GM18868 (cell line): ENCODE data around the gene CSNK1A1.
A peak's percentile ranks its signal among the peaks of the same experiment; 100 is the strongest.
"Not testable (repeated sequence)": the region's sequence is repeated elsewhere in the genome, so short reads cannot be mapped to it uniquely, and the experiment has no call there.

Source experiments
- ATAC-seq: cut with Tn5 transposase; IDR thresholded peaks from one replicate; pipeline ENCODE4 v1.9.1; 2021; ENCODE audit warnings: mild to moderate bottlenecking, moderate library complexity; ENCODE audit not compliant: unreplicated experiment

Gene CSNK1A1

GRCh38 chr5:149551227-149552037 lies at the start of gene CSNK1A1:
TSS of gene CSNK1A1 (minus strand) at chr5:149551439. CDS start at chr5:149550964, 475 bp downstream.
- peak; percentile 90 for ATAC-seq

- no peak for ATAC-seq
Measured at GRCh38 chr5:149600932-149601331, 49.7 kb upstream of the CSNK1A1 start.

GRCh38 chr5:149599375-149599774 lies 48.1 kb upstream of the CSNK1A1 start:
- no peak for ATAC-seq

GRCh38 chr5:149598966-149599365 lies 47.7 kb upstream of the CSNK1A1 start:
- ATAC-seq, result no peak

GRCh38 chr5:149598234-149598633 lies 47.0 kb upstream of the CSNK1A1 start:
- ATAC-seq, result not testable (repeated sequence)

- ATAC-seq, result no peak
Measured at GRCh38 chr5:149597618-149598017, 46.4 kb upstream of the CSNK1A1 start.

GRCh38 chr5:149596712-149597111 lies 45.5 kb upstream of the CSNK1A1 start:
- ATAC-seq, result no peak

GRCh38 chr5:149595105-149595504 lies 43.9 kb upstream of the CSNK1A1 start:
- not testable (repeated sequence) for ATAC-seq

GRCh38 chr5:149594206-149594895 lies 43.1 kb upstream of the CSNK1A1 start:
- ATAC-seq, result no peak

GRCh38 chr5:149593370-149593769 lies 42.1 kb upstream of the CSNK1A1 start:
- no peak for ATAC-seq

GRCh38 chr5:149588936-149589335 lies 37.7 kb upstream of the CSNK1A1 start:
- ATAC-seq, result no peak

GRCh38 chr5:149586708-149587318 lies 35.6 kb upstream of the CSNK1A1 start:
- peak; percentile 47 for ATAC-seq

GRCh38 chr5:149585910-149586309 lies 34.7 kb upstream of the CSNK1A1 start:
- no peak for ATAC-seq

GRCh38 chr5:149584121-149584520 lies 32.9 kb upstream of the CSNK1A1 start:
- ATAC-seq, result no peak

GRCh38 chr5:149583394-149583793 lies 32.2 kb upstream of the CSNK1A1 start:
- no peak for ATAC-seq

- ATAC-seq, result no peak
Measured at GRCh38 chr5:149581931-149582768, 30.9 kb upstream of the CSNK1A1 start.

- ATAC-seq, result peak; percentile 55
Measured at GRCh38 chr5:149581192-149581861, 30.1 kb upstream of the CSNK1A1 start, which contains the start of gene ARHGEF37. TSS of gene ARHGEF37 (plus strand) at chr5:149581498. CDS start at chr5:149597770, 16,272 bp downstream.

GRCh38 chr5:149580808-149581191 lies 29.6 kb upstream of the CSNK1A1 start:
- peak; percentile 14 for ATAC-seq

- no peak for ATAC-seq
Measured at GRCh38 chr5:149578896-149579295, 27.7 kb upstream of the CSNK1A1 start.

- ATAC-seq, result no peak
Measured at GRCh38 chr5:149576021-149576420, 24.8 kb upstream of the CSNK1A1 start.
